Measurements from ENCODE around the gene CRISP2. TPM values are rescaled to one million over a fixed set of nuclear protein-coding genes. Genes with fewer than 3 reads are reported as not detected.

The CRISP2 gene
- total and polyA plus RNA-seq, 2 of the 8 experiments (the other 6 are each of a cell fraction or from before 2014, with no cell fraction given): 0.06 TPM; not detected in 1

GRCh38 chr6:49647476-49647875 lies 65.9 kb downstream of the CRISP2 start:
- Histone ChIP-seq H3K23me2 (ENCODE audit: low read depth, low read length) (no peaks in the 10 kb centered on the region), H3K4me3 (ENCODE audit: extremely low read depth in 1 of 4, insufficient read depth in 2 of 4, low read depth in 3 of 4, low read length in 4 of 4) (no peak overlapping the region), H3K18ac (ENCODE audit: extremely low read depth, low read length) (no peak overlapping the region), H3K14ac (ENCODE audit: insufficient read length) (no peak overlapping the region), H2BK15ac (ENCODE audit: low read length) (no peak overlapping the region), H4K8ac (ENCODE audit: extremely low read depth, insufficient read depth, low read length) (no peak overlapping the region), H2BK20ac (ENCODE audit: low read length) (no peak overlapping the region), H3K9ac (replicated peaks in 1 of 4; ENCODE audit: extremely low read depth in 1 of 4, low read depth in 3 of 4, low read length in 3 of 4) (no peak overlapping the region), H4K5ac (ENCODE audit: insufficient read length, low read depth, low read length) (no peak overlapping the region), H2BK120ac (replicated peaks; ENCODE audit: low read depth, low read length) (no peak overlapping the region), H3K79me1 (ENCODE audit: low read depth, low read length) (no peaks in the 10 kb centered on the region), H3K4me2 (ENCODE audit: insufficient read depth in 1 of 2, low read depth in 2 of 2, low read length in 2 of 2) (no peak overlapping the region), H4K91ac (replicated peaks; ENCODE audit: insufficient read length, low read length) (no peak overlapping the region), H3K36me3 (ENCODE audit: control insufficient read depth in 2 of 4, insufficient read depth in 4 of 4, low read length in 3 of 4) (no peaks in the 10 kb centered on the region), H3K23ac (ENCODE audit: insufficient read length) (no peak overlapping the region), H4K20me1 (replicated peaks in 1 of 2; ENCODE audit: control insufficient read depth in 1 of 2, insufficient read depth in 2 of 2, low read length in 2 of 2) (no peaks in the 10 kb centered on the region), H3K27me3 (replicated peaks in 1 of 4; ENCODE audit: control insufficient read depth in 3 of 4, extremely low read depth in 1 of 4, insufficient read depth in 3 of 4, low read length in 3 of 4) (no peaks in the 10 kb centered on the region), H3K79me2 (ENCODE audit: control insufficient read depth in 1 of 2, insufficient read depth in 2 of 2, low read length in 2 of 2) (no peaks in the 10 kb centered on the region), H3K4ac (replicated peaks; ENCODE audit: insufficient read length, low read depth, low read length) (no peak overlapping the region), H3K56ac (replicated peaks; ENCODE audit: insufficient read length, low read depth, low read length) (no peak overlapping the region), H3K9me3 (ENCODE audit: insufficient read depth in 2 of 2, low read depth in 1 of 2, low read length in 1 of 2) (no peaks in the 10 kb centered on the region), H2AK5ac (ENCODE audit: low read depth, low read length) (no peak overlapping the region), H2BK12ac (ENCODE audit: low read depth, low read length) (no peak overlapping the region), H2AFZ (ENCODE audit: low read length) (no peak overlapping the region), H3K27ac (ENCODE audit: low read depth, low read length) (no peak overlapping the region), H3K4me1 (replicated peaks in 1 of 4; ENCODE audit: control insufficient read depth in 3 of 4, insufficient read depth in 4 of 4, low read length in 3 of 4) (no peaks in the 10 kb centered on the region), H2BK5ac (ENCODE audit: low read depth, low read length) (no peak overlapping the region)
- no peak for DNase-seq (ENCODE audit: low read depth in 1 of 2, low spot score in 2 of 2)
- POLR2A ChIA-PET (ENCODE audit: partially characterized antibody): no interaction called here
- CTCF ChIA-PET (ENCODE audit: partially characterized antibody): no interaction called here
- WGBS, 2 experiments (ENCODE audit: extremely low coverage in 1 of 2, insufficient coverage in 1 of 2, insufficient read length in 1 of 2, insufficient replicate concordance in 2 of 2, low coverage in 1 of 2, low lambda C conversion rate in 2 of 2, missing lambda C conversion rate in 1 of 2): 97% methylated on average over 2 of the region's 2 CpGs; no CpG with 5 or more reads in 1 of the 2 experiments
- FAIRE-seq: no peak
- no peak for TF ChIP-seq JUND (IDR thresholded peaks at IDR 0.05; ENCODE audit: low read length)
- no peak for TF ChIP-seq KDM5A (IDR thresholded peaks at IDR 0.05; ENCODE audit: low read length)
- TF ChIP-seq NRF1 (IDR thresholded peaks at IDR 0.05; ENCODE audit: low read depth, low read length): no peak
- TF ChIP-seq FOSL1 (IDR thresholded peaks at IDR 0.05; ENCODE audit: insufficient read depth, low read depth, low read length): no peak
- TF ChIP-seq EGR1 (IDR thresholded peaks at IDR 0.05; ENCODE audit: borderline replicate concordance, low read depth, low read length): no peak
- TF ChIP-seq ZNF274 (IDR thresholded peaks at IDR 0.05; ENCODE audit: borderline replicate concordance, extremely low read depth, low read length): no peak
- no peak for TF ChIP-seq CTCF (IDR thresholded peaks at IDR 0.05; ENCODE audit: control extremely low read depth in 1 of 3, insufficient read depth in 1 of 3, low read depth in 1 of 3, low read length in 3 of 3)
- no peak for TF ChIP-seq CBX5 (IDR thresholded peaks at IDR 0.05; ENCODE audit: low read depth, low read length)
- no peak for TF ChIP-seq POLR2AphosphoS5 (IDR thresholded peaks at IDR 0.05; ENCODE audit: low read depth, low read length)
- TF ChIP-seq TAF1 (IDR thresholded peaks at IDR 0.05; ENCODE audit: low read depth, low read length): no peak
- no peak for TF ChIP-seq EP300 (IDR thresholded peaks at IDR 0.05; ENCODE audit: borderline replicate concordance in 1 of 2, low read depth in 2 of 2, low read length in 2 of 2)
- TF ChIP-seq SP2 (IDR thresholded peaks at IDR 0.05; ENCODE audit: low read length): no peak
- no peak for TF ChIP-seq CEBPB (IDR thresholded peaks at IDR 0.05; ENCODE audit: low read depth, low read length)

All from H1 (cell line).